ENCODE measurements around the gene RBM7. TPM values are rescaled to one million over a fixed set of nuclear protein-coding genes. Genes with fewer than 3 reads are reported as not detected.

RBM7 gene
- total and polyA plus RNA-seq, 2 of the 13 experiments (the other 11 are each of a cell fraction or from before 2014, with no cell fraction given) = 30.5 to 32.3 TPM

DNA sequence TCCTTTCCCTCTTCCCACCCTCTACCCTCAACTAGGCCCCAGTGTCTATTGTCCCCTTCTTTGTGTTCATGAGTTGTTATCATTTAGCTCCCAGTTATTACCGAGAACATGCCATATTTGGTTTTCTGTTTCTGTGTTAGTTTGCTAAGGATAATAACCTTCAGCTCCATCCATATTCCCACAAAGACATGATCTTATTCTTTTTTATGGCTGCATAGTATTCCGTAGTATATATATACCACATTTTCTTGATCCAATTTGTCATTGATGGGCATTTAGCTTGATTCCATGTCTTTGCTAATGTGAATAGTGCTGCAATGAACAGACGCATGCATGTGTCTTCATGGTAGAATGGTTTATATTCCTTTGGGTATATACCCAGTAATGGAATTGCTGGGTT, 18.0 kb upstream of the RBM7 start:
- H3K4me2 ChIP-seq (ENCODE audit: low read depth, low read length) = no peak overlapping the region
- peaks cover 3% of the 10 kb centered on the region in 2 experiments; a peak in 4 of 5 replicates for H3K27me3 ChIP-seq (ENCODE audit: control insufficient read depth in 1 of 2, insufficient read depth in 2 of 2, low read length in 2 of 2)
- H3K36me3 ChIP-seq (replicated peaks in 1 of 2; ENCODE audit: control insufficient read depth in 1 of 2, insufficient read depth in 2 of 2, low read length in 2 of 2) = no peaks in the 10 kb centered on the region
- no peaks in the 10 kb centered on the region for H4K20me1 ChIP-seq (ENCODE audit: insufficient read depth, low read length)
- no peak overlapping the region for H3K27ac ChIP-seq (ENCODE audit: extremely low read length, insufficient read depth, low read length)
- no peak overlapping the region for H3K9ac ChIP-seq (ENCODE audit: insufficient read depth, low read depth, low read length)
- intact Hi-C loops (cut with micrococcal nuclease; ENCODE audit: unreplicated experiment) (no loop called here), in situ Hi-C loops (cut with HindIII; ENCODE audit: extremely low pct_ligation_motif_present, low pct_unique_long_range_greater_than_20kb) (no loop called here)
- no peak for FAIRE-seq
- CTCF ChIA-PET (ENCODE audit: low intra/inter-chr PET ratio, low total read pairs) = no interaction called here
- no peaks in the 10 kb centered on the region for H3K4me1 ChIP-seq (ENCODE audit: insufficient read depth, low read length)
- no peaks in the 10 kb centered on the region for H3K9me3 ChIP-seq (ENCODE audit: low read length)
- no TSS peak for BruUV-seq (replicated peaks)
- H2AFZ ChIP-seq (ENCODE audit: low read length) = no peak overlapping the region
- POLR2A ChIA-PET = no interaction called here
- WGBS (ENCODE audit: low lambda C conversion rate) = 19% methylated on average over 3 of the region's 3 CpGs
- DNase-seq (ENCODE audit: low spot score) = no peak
- H3K4me3 ChIP-seq (replicated peaks in 1 of 3; ENCODE audit: insufficient read depth in 1 of 3, low read depth in 2 of 3, low read length in 3 of 3) = no peak overlapping the region
- H3K79me2 ChIP-seq (ENCODE audit: insufficient read depth, low read length) = no peaks in the 10 kb centered on the region
- TF ChIP-seq, protein P1, sequence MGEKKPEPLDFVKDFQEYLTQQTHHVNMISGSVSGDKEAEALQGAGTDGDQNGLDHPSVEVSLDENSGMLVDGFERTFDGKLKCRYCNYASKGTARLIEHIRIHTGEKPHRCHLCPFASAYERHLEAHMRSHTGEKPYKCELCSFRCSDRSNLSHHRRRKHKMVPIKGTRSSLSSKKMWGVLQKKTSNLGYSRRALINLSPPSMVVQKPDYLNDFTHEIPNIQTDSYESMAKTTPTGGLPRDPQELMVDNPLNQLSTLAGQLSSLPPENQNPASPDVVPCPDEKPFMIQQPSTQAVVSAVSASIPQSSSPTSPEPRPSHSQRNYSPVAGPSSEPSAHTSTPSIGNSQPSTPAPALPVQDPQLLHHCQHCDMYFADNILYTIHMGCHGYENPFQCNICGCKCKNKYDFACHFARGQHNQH (CRISPR knock-in tag; IDR thresholded peaks at IDR 0.05) = no peak
- TF ChIP-seq, protein P2, sequence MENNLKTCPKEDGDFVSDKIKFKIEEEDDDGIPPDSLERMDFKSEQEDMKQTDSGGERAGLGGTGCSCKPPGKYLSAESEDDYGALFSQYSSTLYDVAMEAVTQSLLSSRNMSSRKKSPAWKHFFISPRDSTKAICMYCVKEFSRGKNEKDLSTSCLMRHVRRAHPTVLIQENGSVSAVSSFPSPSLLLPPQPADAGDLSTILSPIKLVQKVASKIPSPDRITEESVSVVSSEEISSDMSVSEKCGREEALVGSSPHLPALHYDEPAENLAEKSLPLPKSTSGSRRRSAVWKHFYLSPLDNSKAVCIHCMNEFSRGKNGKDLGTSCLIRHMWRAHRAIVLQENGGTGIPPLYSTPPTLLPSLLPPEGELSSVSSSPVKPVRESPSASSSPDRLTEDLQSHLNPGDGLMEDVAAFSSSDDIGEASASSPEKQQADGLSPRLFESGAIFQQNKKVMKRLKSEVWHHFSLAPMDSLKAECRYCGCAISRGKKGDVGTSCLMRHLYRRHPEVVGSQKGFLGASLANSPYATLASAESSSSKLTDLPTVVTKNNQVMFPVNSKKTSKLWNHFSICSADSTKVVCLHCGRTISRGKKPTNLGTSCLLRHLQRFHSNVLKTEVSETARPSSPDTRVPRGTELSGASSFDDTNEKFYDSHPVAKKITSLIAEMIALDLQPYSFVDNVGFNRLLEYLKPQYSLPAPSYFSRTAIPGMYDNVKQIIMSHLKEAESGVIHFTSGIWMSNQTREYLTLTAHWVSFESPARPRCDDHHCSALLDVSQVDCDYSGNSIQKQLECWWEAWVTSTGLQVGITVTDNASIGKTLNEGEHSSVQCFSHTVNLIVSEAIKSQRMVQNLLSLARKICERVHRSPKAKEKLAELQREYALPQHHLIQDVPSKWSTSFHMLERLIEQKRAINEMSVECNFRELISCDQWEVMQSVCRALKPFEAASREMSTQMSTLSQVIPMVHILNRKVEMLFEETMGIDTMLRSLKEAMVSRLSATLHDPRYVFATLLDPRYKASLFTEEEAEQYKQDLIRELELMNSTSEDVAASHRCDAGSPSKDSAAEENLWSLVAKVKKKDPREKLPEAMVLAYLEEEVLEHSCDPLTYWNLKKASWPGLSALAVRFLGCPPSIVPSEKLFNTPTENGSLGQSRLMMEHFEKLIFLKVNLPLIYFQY (CRISPR knock-in tag; IDR thresholded peaks at IDR 0.05; ENCODE audit: borderline replicate concordance) = no peak
- TF ChIP-seq, protein P3, sequence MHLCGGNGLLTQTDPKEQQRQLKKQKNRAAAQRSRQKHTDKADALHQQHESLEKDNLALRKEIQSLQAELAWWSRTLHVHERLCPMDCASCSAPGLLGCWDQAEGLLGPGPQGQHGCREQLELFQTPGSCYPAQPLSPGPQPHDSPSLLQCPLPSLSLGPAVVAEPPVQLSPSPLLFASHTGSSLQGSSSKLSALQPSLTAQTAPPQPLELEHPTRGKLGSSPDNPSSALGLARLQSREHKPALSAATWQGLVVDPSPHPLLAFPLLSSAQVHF (CRISPR knock-in tag; IDR thresholded peaks at IDR 0.05) = no peak
- TF ChIP-seq, protein P4, sequence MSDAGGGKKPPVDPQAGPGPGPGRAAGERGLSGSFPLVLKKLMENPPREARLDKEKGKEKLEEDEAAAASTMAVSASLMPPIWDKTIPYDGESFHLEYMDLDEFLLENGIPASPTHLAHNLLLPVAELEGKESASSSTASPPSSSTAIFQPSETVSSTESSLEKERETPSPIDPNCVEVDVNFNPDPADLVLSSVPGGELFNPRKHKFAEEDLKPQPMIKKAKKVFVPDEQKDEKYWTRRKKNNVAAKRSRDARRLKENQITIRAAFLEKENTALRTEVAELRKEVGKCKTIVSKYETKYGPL (CRISPR knock-in tag; IDR thresholded peaks at IDR 0.05) = no peak
- TF ChIP-seq XRCC5 (optimal IDR thresholded peaks at IDR 0.05; ENCODE audit: low read length) = no peak
- no peak for TF ChIP-seq ZNF614 (CRISPR knock-in tag; IDR thresholded peaks at IDR 0.05; ENCODE audit: borderline replicate concordance)
- no peak for TF ChIP-seq IRX3 (CRISPR knock-in tag; IDR thresholded peaks at IDR 0.05; ENCODE audit: borderline replicate concordance, low read depth)
- TF ChIP-seq PTBP1 (IDR thresholded peaks at IDR 0.05; ENCODE audit: low read depth, low read length, poor library complexity, severe bottlenecking) = no peak
- TF ChIP-seq SOX5 (CRISPR knock-in tag; IDR thresholded peaks at IDR 0.05; ENCODE audit: borderline replicate concordance) = no peak
- TF ChIP-seq RBFOX2 (IDR thresholded peaks at IDR 0.05; ENCODE audit: low read depth, low read length) = no peak
- no peak for ATAC-seq
